Glutamatergic neuron (in vitro differentiated cells): ENCODE measurements around the gene ARHGAP9. TPM values are rescaled to one million over a fixed set of nuclear protein-coding genes. Genes with fewer than 3 reads are reported as not detected.
A peak's percentile ranks its signal among the peaks of the same experiment; 100 is the strongest.

Experiments used
- DNase-seq: peaks from one replicate; pipeline ENCODE4 v3.0.0; 2022
- H3K27ac Mint-ChIP-seq: one replicate; pipeline ENCODE4 v1.8.0; 2020; ENCODE audit warnings: mild to moderate bottlenecking, mixed read lengths, inconsistent platforms; ENCODE audit not compliant: unreplicated experiment
- H3K27me3 Mint-ChIP-seq: one replicate; pipeline ENCODE4 v1.8.0; 2020; ENCODE audit warnings: mild to moderate bottlenecking, moderate library complexity, mixed read lengths, inconsistent platforms; ENCODE audit not compliant: unreplicated experiment
- H3K36me3 Mint-ChIP-seq: one replicate; pipeline ENCODE4 v1.8.0; 2020; ENCODE audit warnings: mild to moderate bottlenecking, mixed read lengths, inconsistent platforms; ENCODE audit not compliant: unreplicated experiment
- H3K4me1 Mint-ChIP-seq: one replicate; pipeline ENCODE4 v1.8.0; 2020; ENCODE audit warnings: mild to moderate bottlenecking, low read depth, mixed read lengths, inconsistent platforms; ENCODE audit not compliant: unreplicated experiment
- H3K4me3 Mint-ChIP-seq: one replicate; pipeline ENCODE4 v1.8.0; 2020; ENCODE audit warnings: mild to moderate bottlenecking, mixed read lengths, inconsistent platforms; ENCODE audit not compliant: unreplicated experiment
- H3K9me3 Mint-ChIP-seq: one replicate; pipeline ENCODE4 v1.8.0; 2020; ENCODE audit warnings: mild to moderate bottlenecking, moderate library complexity, mixed read lengths, inconsistent platforms; ENCODE audit not compliant: unreplicated experiment
- CTCF ChIP-seq: fragments of 200-600 bp; sonication (generic); IDR thresholded peaks from one replicate; pipeline ENCODE4 v1.5.0; 2021; ENCODE audit not compliant: partially characterized antibody, unreplicated experiment
- total RNA-seq: library from RNA; stranded (reverse); fragmentation: NEBNext Ultra II Directional; extraction: Animal tissue kit (Norgen Biotek cat#: 25700); gene quantifications from one replicate; pipeline ENCODE4 v1.2.1, GENCODE V29; 2021; ENCODE audit not compliant: unreplicated experiment

Gene ARHGAP9
- total RNA-seq, 1 donor from 2014 or later = 52.0 TPM

- DNase-seq = peak; percentile 62
- no peak for TF ChIP-seq CTCF
- Mint-ChIP-seq H3K27me3 (peaks cover 25% of the 10 kb centered on the region), H3K4me3 (peak overlapping the region; percentile 94), H3K4me1 (peaks cover 16% of the 10 kb centered on the region), H3K36me3 (no peaks in the 10 kb centered on the region), H3K9me3 (peaks cover 13% of the 10 kb centered on the region), H3K27ac (peak overlapping the region; percentile 52)
Observed at GRCh38 chr12:57461276-57461916, 18.3 kb downstream of the ARHGAP9 start.

GRCh38 chr12:57460841-57461275, 18.8 kb downstream of the ARHGAP9 start:
- TF ChIP-seq CTCF = peak; percentile 13
- DNase-seq = peak; percentile 72
- peak overlapping the region; percentile 43 for H3K27ac Mint-ChIP-seq
- peaks cover 25% of the 10 kb centered on the region for H3K27me3 Mint-ChIP-seq
- peaks cover 16% of the 10 kb centered on the region for H3K9me3 Mint-ChIP-seq
- H3K4me1 Mint-ChIP-seq = peaks cover 19% of the 10 kb centered on the region
- peak overlapping the region; percentile 94 for H3K4me3 Mint-ChIP-seq
- no peaks in the 10 kb centered on the region for H3K36me3 Mint-ChIP-seq

- peak; percentile 33 for DNase-seq
- Mint-ChIP-seq H3K27me3 (peaks cover 24% of the 10 kb centered on the region), H3K9me3 (peaks cover 17% of the 10 kb centered on the region), H3K4me1 (peaks cover 22% of the 10 kb centered on the region), H3K4me3 (peak overlapping the region; percentile 75), H3K36me3 (no peaks in the 10 kb centered on the region), H3K27ac (peak overlapping the region; percentile 9)
- TF ChIP-seq CTCF = no peak
Observed at GRCh38 chr12:57460468-57460784, 19.2 kb downstream of the ARHGAP9 start.

- peaks cover 20% of the 10 kb centered on the region for H3K27me3 Mint-ChIP-seq
Observed at GRCh38 chr12:57459750-57460467, 19.8 kb downstream of the ARHGAP9 start, which contains the start of gene GLI1. GLI1 (plus strand) TSS chr12:57459785; CDS start chr12:57463692, 3,907 bp downstream.

More at GRCh38 chr12:57459750-57460467, 19.8 kb downstream of the ARHGAP9 start, which contains the start of gene GLI1:
- no peaks in the 10 kb centered on the region for H3K36me3 Mint-ChIP-seq
- no peak for TF ChIP-seq CTCF
- peaks cover 24% of the 10 kb centered on the region for H3K4me1 Mint-ChIP-seq
- H3K9me3 Mint-ChIP-seq = peaks cover 17% of the 10 kb centered on the region
- DNase-seq = no peak
- H3K27ac Mint-ChIP-seq = peak within 1 kb of the TSS; percentile 92
- H3K4me3 Mint-ChIP-seq = peak within 1 kb of the TSS; percentile 93
